MG63 (cell line): ENCODE measurements around the gene GATAD2B. TPM values are rescaled to one million over a fixed set of nuclear protein-coding genes. Genes with fewer than 3 reads are reported as not detected.
"Not testable (repeated sequence)": the region's sequence is repeated elsewhere in the genome, so short reads cannot be mapped to it uniquely, and the experiment has no call there.

Experiments
- DNase-seq: peaks from one replicate; pipeline ENCODE4 v3.0.0-alpha.2; 2020
- H3K27me3 ChIP-seq: fragments of 250-450 bp; sonication (Bioruptor Pico); 2 replicates; pipeline ENCODE4 v1.5.1; 2020; ENCODE audit warnings: mild to moderate bottlenecking, moderate library complexity
- H3K36me3 ChIP-seq: fragments of 250-450 bp; sonication (Bioruptor Pico); 2 replicates; pipeline ENCODE4 v1.5.1; 2020; ENCODE audit warnings: mild to moderate bottlenecking, moderate library complexity
- H3K4me3 ChIP-seq: fragments of 250-450 bp; sonication (Bioruptor Pico); 2 replicates; pipeline ENCODE4 v1.5.1; 2020; ENCODE audit warnings: mild to moderate bottlenecking, moderate library complexity
- H3K9me3 ChIP-seq: fragments of 250-450 bp; sonication (Bioruptor Pico); 2 replicates; pipeline ENCODE4 v1.5.1; 2020; ENCODE audit warnings: mild to moderate bottlenecking, moderate library complexity
- total RNA-seq: library from RNA; depleted of rRNA; stranded (reverse); fragments of >200 nt; shearing (Covaris generic); gene quantifications from 2 replicates; pipeline ENCODE4 v1.2.3, GENCODE V29; 2014; ENCODE audit warnings: low replicate concordance

GATAD2B gene
- total RNA-seq, 1 experiment from 2014 or later, result 5.9 TPM

DNA sequence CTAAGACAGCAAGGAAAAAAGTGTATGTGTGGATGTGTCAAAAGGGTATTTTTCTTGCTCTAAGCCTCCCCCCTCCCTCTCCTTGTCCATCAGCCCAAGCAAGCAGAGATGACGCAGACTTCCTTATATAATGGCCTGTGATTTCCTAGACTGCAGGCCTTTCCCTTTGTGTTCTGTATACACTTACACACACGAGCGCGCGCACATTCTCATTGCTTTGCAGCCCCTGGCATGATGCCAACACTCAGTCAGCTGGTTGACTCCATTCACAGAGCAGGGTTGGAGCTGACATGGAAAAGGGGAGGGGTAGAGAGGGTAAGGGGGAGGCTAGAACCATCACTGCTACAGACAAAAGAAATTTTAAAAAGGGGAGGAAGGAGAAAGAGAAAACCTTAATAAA lies 41.8 kb downstream of the GATAD2B start:
- Histone ChIP-seq H3K4me3 (no peak overlapping the region), H3K27me3 (no peaks in the 10 kb centered on the region), H3K36me3 (peaks cover 3% of the 10 kb centered on the region), H3K9me3 (no peaks in the 10 kb centered on the region)
- DNase-seq, result no peak

DNA sequence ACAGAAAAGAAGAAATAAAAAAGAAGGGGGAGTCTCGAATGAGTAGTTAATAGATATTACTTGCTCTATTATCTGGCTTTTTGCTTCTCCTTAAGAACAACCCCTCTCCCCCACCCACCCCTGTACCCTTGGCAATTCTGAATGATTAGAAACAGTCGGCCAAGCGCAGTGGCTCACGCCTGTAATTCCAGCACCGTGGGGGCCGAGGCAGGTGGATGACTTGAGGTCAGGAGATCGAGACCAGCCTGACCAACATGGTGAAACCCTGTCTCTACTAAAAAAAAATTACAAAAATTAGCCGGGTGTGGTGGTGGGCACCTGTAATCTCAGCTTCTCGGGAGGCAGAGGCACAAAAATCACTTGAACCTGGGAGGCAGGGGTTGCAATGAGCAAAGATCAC lies 42.7 kb downstream of the GATAD2B start:
- H3K36me3 ChIP-seq, result peaks cover under 1% of the 10 kb centered on the region
- no peaks in the 10 kb centered on the region for H3K9me3 ChIP-seq
- no peak overlapping the region for H3K4me3 ChIP-seq
- no peak for DNase-seq
- no peaks in the 10 kb centered on the region for H3K27me3 ChIP-seq

DNA sequence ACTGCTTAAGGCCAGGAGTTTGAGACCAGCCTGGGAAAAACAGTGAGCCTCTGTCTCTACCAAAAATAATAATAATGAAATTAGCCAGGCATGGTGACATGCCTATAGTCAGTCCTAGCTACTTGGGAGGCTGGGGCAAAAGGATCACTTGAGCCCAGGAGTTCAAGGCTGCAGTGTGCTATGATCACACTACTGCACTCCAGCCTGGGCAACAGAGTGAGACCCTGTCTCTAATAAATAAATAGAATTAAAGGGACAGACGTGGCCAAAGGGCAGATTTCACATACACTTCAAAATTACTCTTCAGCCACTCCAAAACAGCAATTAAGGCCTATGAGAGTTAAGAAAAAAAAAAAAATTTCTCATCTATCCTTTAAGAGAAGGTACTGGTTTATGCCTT lies 45.7 kb downstream of the GATAD2B start:
- Histone ChIP-seq H3K9me3 (no peaks in the 10 kb centered on the region), H3K36me3 (no peaks in the 10 kb centered on the region; the same call in none of the 2 replicates), H3K4me3 (no peak overlapping the region), H3K27me3 (no peaks in the 10 kb centered on the region)
- no peak for DNase-seq

DNA sequence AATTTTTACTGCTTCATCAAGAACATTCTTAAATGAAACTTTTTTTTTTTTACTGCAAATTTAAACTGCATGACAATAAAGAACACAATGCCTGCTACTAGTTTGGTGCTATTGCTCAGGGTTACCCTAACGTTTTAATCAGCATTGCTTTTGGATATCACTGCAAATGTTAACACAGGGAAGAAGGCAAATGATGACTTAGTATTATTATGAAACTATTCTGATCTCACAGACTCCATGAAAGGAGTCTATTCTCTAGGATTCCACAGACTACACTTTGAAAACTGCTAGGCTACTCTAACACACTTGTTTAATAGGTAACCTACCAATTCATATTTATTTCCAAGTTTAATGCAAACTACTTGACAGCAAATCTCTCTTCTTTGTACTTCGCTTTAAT lies 49.8 kb downstream of the GATAD2B start:
- Histone ChIP-seq H3K27me3 (no peaks in the 10 kb centered on the region), H3K36me3 (no peaks in the 10 kb centered on the region), H3K9me3 (no peaks in the 10 kb centered on the region), H3K4me3 (no peak overlapping the region)
- DNase-seq, result no peak

DNA sequence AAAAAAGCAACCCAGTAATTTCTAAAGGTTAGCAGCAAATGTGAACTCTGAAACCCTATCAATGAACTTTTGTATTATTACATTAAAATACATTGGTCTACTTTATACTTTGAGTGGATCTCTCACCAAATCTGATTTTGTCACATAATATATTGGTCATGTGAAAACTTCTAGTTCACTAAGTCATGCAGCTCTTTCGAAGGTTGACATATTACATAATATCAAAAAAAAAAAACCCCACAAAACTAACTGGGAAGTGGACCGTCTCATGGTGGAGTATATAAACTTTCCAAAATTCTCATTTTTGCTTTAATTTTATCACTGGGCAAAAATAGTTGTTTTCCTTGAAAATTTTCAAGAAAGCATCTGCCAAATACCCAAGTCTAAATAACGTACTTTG lies 50.4 kb downstream of the GATAD2B start:
- H3K27me3 ChIP-seq, result no peaks in the 10 kb centered on the region
- no peak overlapping the region for H3K4me3 ChIP-seq

DNA sequence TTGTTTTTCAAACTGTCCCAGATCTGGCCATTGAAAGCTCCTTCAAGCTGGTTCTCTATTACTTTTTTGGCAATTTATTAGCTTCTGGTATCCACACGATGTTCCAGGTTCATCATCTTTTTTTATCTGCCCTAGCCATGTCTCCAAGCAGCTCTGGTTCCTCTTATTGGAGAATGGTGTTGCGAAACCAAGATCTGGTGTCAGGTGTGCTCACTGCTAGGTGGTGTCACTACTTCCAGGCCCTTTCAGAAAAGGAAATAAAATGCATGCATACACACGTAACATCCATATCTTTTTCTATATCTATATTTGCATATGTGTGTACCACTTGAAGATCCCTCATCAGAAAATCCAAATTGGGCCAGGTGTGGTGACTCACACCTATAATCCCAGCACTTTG lies 53.3 kb downstream of the GATAD2B start:
- H3K9me3 ChIP-seq, result no peaks in the 10 kb centered on the region

More for the DNA sequence above, 50.4 kb downstream of the GATAD2B start:
- no peak for DNase-seq
- Histone ChIP-seq H3K36me3 (no peaks in the 10 kb centered on the region), H3K9me3 (no peaks in the 10 kb centered on the region)

DNA sequence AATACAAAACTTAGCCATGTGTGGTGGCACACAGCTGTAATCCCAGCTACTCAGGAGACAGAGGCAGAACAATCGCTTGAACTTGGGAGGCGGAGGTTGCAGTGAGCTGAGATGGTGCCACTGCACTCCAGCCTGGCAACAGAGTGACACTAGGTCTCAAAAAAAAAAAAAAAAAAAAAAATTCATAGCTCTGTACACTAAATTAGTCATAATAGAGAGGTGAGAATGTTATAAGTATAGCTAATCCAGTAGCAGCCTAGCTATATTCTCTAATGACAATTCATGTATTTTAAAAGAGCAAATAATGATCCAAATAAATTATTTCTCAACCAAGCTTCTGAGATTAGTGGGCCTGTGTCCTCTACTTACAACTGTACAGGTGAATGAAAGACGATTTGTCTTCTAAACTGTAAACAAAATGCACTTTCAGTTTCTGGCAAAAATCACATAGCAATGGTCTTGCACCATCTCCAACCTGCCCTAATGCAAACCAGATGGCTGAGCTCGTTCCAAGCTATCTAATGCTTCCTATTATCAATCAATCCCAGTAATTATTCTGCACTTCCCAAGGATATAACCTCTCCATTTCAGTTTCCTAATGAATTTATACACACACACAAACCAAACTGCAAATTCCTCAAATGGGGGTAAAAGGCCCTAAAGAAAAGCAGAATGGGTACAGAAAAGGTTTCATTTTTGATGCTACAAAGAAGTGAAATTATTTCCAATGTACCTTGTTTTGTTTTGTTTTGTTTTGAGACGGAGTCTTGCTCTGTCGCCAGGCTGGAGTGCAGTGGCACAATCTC lies 56.5 kb downstream of the GATAD2B start:
- H3K4me3 ChIP-seq, result no peak overlapping the region
- H3K9me3 ChIP-seq, result no peaks in the 10 kb centered on the region
- no peak for DNase-seq
- H3K36me3 ChIP-seq, result no peaks in the 10 kb centered on the region
- H3K27me3 ChIP-seq, result no peaks in the 10 kb centered on the region

More for the DNA sequence above, 53.3 kb downstream of the GATAD2B start:
- DNase-seq, result no peak
- Histone ChIP-seq H3K36me3 (no peaks in the 10 kb centered on the region), H3K27me3 (no peaks in the 10 kb centered on the region), H3K4me3 (no peak overlapping the region)

DNA sequence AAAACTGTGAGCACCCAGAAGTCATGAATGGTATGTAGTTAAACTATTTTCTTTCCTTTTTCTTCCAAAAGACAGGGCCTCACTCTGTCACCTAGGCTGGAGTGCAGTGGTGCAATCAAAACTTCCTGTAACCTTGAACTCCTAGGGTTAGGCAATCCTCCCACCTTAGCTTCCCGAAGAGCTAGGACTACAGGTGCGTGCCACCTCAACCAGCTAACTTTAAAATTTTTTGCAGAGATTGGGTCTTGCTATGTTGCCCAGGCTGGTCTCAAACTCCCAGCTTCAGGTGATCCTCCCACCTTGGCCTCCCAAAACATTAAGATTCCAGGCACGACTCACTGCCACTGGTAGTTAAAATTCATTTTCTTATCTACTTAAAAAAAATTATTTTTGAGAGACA lies 62.5 kb downstream of the GATAD2B start:
- Histone ChIP-seq H3K4me3 (no peak overlapping the region), H3K9me3 (0 out of 2 replicates have a peak, but pooled peaks cover 5% of the 10 kb centered on the region)
- DNase-seq, result no peak

DNA sequence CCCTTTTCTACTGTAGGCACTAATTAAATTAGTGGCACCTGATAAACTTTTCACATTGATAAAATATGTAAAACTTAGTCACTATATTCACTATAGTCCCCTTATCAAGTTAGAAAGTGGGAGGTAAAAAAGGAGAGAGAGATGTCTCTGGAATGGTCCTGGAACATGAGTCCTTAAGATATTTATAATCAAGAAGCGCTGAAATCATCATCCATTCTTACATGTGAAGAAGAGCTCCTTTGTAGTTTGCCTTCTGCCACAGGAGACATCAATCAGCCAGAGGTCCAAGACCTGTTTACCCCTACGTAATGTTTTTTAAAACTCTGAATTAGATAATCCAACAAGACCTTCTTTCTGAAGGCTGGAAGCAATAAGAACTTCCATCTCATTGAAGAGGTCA lies 65.3 kb downstream of the GATAD2B start:
- 0 out of 2 replicates have a peak, but pooled peaks cover 5% of the 10 kb centered on the region for H3K9me3 ChIP-seq
- H3K36me3 ChIP-seq, result peaks cover 20% of the 10 kb centered on the region
- H3K4me3 ChIP-seq, result no peak overlapping the region
- DNase-seq, result no peak
- no peaks in the 10 kb centered on the region for H3K27me3 ChIP-seq

More for the DNA sequence above, 62.5 kb downstream of the GATAD2B start:
- Histone ChIP-seq H3K27me3 (no peaks in the 10 kb centered on the region), H3K36me3 (peaks cover 12% of the 10 kb centered on the region)

DNA sequence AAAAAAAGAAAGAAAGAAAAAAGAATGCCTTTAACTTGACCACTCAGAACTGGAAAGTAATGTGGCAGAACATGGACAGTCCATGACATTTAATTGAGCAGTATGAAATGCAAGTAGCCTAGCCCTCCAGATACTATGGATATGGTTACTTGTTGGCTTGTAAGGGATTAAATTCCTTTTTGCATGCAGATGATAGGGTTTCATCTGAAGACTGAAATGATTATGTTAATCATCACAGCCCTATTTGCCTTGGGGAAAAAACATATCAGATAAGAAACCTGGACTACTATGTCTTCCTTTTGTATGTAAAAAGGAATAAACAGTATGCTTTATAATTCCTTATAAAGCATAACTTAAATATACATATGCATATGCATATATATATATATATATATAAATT lies 66.0 kb downstream of the GATAD2B start:
- no peak for DNase-seq
- H3K36me3 ChIP-seq, result peaks cover 21% of the 10 kb centered on the region
- 0 out of 2 replicates have a peak, but pooled peaks cover 5% of the 10 kb centered on the region for H3K9me3 ChIP-seq
- no peak overlapping the region for H3K4me3 ChIP-seq
- no peaks in the 10 kb centered on the region for H3K27me3 ChIP-seq

DNA sequence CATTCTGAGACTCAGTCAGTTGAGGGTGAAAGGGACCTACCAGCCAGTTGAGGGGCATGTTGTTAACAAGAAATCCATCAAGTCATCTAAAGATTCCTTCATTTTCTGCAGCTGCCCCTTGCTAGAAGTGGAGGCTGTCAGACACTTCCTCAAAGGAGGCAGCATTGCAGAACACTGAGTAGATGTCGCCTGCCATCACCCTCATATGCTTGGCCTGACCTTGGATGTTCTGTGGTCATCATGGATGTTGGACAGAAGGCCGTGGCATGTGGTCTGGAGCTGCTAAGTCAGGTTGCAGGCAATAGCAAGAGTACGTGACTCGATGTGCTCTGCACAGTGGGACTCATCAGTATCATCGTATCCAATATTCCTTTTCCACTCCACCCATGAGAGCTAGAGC lies 70.6 kb downstream of the GATAD2B start:
- H3K36me3 ChIP-seq, result peaks cover 22% of the 10 kb centered on the region
- H3K4me3 ChIP-seq, result no peak overlapping the region
- DNase-seq, result no peak
- H3K9me3 ChIP-seq, result 0 out of 2 replicates have a peak, but pooled peaks cover 5% of the 10 kb centered on the region
- H3K27me3 ChIP-seq, result no peaks in the 10 kb centered on the region

DNA sequence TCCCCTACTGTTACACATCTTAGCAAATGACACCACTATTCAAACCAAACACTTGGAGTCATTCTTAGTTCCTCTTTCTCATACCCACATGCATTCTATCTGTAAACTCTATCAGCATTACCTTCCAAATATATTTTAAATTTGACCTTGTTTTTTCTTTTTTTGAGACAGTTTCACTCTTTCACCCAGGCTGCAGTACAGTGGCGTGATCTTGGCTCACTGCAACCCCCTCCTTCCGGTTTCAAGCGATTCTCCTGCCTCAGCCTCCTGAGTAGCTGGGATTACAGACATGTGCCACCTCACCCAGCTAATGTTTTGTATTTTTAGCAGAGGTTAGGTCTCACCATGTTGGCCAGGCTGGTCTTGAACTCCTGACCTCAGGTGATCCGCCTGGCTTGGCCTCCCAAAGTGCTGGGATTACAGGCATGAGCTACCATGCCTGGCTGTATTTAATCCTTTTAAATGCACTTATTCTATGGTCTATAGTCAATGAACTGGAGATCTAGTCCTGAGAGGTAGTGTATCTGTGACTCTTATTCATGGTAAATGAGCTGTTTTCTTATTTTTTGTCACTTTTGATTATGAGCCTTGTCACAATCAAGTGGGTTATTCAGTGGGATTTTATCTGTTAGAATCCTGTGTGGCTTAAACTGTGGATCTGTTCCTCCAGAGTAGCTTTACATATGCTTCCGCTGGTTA lies 73.1 kb downstream of the GATAD2B start:
- no peaks in the 10 kb centered on the region for H3K27me3 ChIP-seq
- H3K36me3 ChIP-seq, result peaks cover 18% of the 10 kb centered on the region
- no peaks in the 10 kb centered on the region for H3K9me3 ChIP-seq
- no peak overlapping the region for H3K4me3 ChIP-seq
- no peak for DNase-seq

DNA sequence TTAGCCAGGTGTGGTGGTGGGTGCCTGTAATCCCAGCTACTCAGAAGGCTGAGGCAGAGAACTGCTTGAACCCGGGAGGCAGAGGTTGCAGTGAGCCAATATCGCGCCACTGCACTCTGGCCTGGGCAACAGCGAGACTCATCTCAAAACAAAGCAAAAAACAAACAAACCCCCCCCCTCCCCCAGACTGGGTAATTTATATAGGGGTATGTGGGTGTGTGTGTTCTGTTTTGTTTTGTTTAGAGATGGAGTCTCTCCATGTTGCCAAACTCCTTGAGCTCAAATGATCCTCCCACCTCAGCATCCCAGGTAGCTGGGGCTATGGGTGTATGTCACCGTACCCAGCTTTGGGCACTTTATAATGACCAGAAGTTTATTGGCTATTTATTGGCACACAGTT lies 74.0 kb downstream of the GATAD2B start:
- Histone ChIP-seq H3K9me3 (no peaks in the 10 kb centered on the region), H3K27me3 (no peaks in the 10 kb centered on the region), H3K4me3 (no peak overlapping the region), H3K36me3 (peaks cover 14% of the 10 kb centered on the region)
- no peak for DNase-seq

DNA sequence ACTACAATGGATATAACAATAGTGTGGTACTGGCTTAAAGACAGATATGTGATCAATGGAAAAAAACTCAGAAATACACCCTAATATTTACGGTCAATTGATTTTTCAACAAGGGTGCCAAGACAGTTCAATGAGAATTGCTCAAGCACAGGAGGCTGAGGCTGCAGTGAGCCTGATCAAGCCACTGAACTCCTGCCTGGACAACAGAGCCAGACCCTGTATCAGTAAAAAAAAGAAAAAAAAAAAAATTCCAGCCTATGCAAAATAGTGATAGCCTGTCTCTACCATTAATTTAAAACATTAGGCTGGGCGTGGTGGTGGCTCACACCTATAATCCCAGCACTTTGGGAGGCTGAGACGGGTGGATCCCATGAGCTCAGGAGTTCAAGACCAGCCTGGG lies 77.6 kb downstream of the GATAD2B start:
- Histone ChIP-seq H3K9me3 (no peaks in the 10 kb centered on the region), H3K36me3 (peaks cover 2% of the 10 kb centered on the region; the same call in 1 of the 2 replicates), H3K4me3 (no peak overlapping the region), H3K27me3 (no peaks in the 10 kb centered on the region)
- DNase-seq, result no peak

DNA sequence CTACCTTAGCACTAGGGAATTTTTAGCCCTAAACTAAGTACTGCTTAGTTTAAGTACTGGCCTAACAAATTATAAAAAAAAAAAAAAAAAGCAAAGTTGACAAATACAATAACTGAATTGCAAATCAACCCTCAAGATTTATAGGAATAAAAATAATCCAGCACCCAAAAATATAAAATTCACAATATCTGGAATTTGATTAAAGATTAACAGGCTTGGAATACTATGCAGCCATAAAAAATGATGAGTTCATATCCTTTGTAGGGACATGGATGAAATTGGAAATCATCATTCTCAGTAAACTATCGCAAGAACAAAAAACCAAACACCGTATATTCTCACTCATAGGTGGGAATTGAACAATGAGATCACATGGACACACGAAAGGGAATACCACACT lies 78.4 kb downstream of the GATAD2B start:
- not testable (repeated sequence) for H3K27me3 ChIP-seq, DNase-seq

DNA sequence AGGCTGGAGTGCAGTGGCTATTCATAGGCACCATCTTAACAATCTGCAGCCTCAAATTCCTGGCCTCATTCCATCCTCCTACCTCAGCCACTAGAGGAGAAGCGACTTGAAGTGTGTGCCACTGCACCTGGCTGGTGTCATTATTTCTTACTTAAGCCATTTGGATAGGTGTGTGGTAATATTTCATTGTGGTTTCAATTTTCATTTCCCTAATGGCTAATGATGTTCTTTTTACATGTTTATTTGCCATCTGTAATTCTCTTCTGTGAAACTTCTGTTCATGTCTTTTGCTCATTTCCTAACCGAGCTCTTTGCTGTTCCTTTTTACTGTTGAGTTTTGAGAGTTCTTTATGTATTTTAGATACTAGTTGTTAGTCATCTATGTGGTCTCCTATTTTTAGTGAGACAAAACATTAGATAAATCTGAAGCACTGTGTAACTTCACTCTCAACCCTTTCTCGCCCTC lies 80.7 kb downstream of the GATAD2B start:
- peaks cover 2% of the 10 kb centered on the region; the same call in 1 of the 2 replicates for H3K36me3 ChIP-seq
- H3K27me3 ChIP-seq, result no peaks in the 10 kb centered on the region
- DNase-seq, result no peak
- H3K4me3 ChIP-seq, result no peak overlapping the region
- H3K9me3 ChIP-seq, result no peaks in the 10 kb centered on the region

More for the DNA sequence above, 78.4 kb downstream of the GATAD2B start:
- not testable (repeated sequence) for H3K36me3 ChIP-seq, H3K4me3 ChIP-seq, H3K9me3 ChIP-seq

DNA sequence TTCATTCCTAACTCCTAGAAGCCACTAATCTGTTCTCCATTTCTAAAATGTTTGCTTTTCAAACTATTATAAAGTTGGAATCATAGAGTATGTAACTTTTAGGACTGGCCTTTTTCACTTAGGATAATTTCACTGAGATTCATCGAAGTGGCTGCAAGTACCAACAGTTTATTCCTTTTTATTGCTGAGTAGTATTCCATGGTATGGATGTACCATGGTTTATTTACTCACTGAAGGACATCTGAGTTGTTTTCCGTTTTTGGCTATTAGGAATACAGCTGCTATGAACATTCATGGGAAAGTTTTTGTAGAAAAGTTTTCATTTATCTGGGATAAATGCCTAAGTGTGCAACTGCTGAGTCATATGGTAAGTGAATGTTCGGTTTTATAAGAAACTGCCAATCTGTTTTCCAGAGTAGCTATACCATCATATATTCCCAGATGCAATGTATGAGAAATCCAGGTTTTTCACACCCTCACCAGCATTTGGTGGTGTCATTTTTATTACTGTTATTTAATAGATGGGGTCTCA lies 81.2 kb downstream of the GATAD2B start:
- peaks cover 2% of the 10 kb centered on the region; the same call in 1 of the 2 replicates for H3K36me3 ChIP-seq
- no peak overlapping the region for H3K4me3 ChIP-seq
- no peaks in the 10 kb centered on the region for H3K9me3 ChIP-seq
- H3K27me3 ChIP-seq, result no peaks in the 10 kb centered on the region
- no peak for DNase-seq
